GM12878 (cell line): ENCODE data around the gene TTC23L. TPM values are rescaled to one million over a fixed set of nuclear protein-coding genes. Genes with fewer than 3 reads are reported as not detected.

Source experiments
- ATAC-seq: fragments of 200-7000 bp; cut with Tn5 transposase; 3 replicates; pipeline ENCODE4 v1.9.1; 2020; ENCODE audit warnings: mild to moderate bottlenecking, moderate library complexity
- BruUV-seq: library from RNA; stranded (reverse); fragments of 400-500 nt; replicated peaks from 2 replicates; lab custom pipeline; 2021; lab: Mats Ljungman, UMichigan
- CTCF ChIA-PET: fragments of 300-600 bp; sonication (Branson Sonifier 250); formaldehyde crosslinking; extraction: SDS; loops from one replicate; lab custom pipeline; 2021; ENCODE audit warnings: inconsistent platforms; lab: Yijun Ruan, JAX
- POLR2A ChIA-PET: fragments of 350-600 bp; formaldehyde crosslinking; extraction: SDS; loops from one replicate; lab custom pipeline; 2021; ENCODE audit warnings: inconsistent platforms; lab: Charles Lee
- RAD21 ChIA-PET: fragments of 300-600 bp; sonication (Branson Sonifier 250); formaldehyde crosslinking; loops from one replicate; lab custom pipeline; 2023; ENCODE audit warnings: antibody characterized with exemption; ENCODE audit not compliant: unreplicated experiment; lab: Charles Lee
- SMC1A ChIA-PET: fragments of 300-600 bp; sonication (Branson Sonifier 250); formaldehyde crosslinking; loops from one replicate; lab custom pipeline; 2023; ENCODE audit not compliant: unreplicated experiment, uncharacterized antibody; lab: Charles Lee
- DNase-seq: peaks from one replicate; pipeline ENCODE4 v3.0.0-alpha.2; 2011; ENCODE audit warnings: low read depth, low spot score
- FAIRE-seq: peaks from 3 replicates; lab custom pipeline; 2011; peaks lifted over from hg19 to GRCh38; lab: Jason Lieb, UNC
- H2AFZ ChIP-seq: 2 replicates; pipeline ENCODE4 v1.6.0; 2011; ENCODE audit warnings: low read depth, low read length, control low read depth; ENCODE audit not compliant: control insufficient read depth
- H3K27ac ChIP-seq: 2 replicates; pipeline ENCODE4 v1.5.1; 2011; ENCODE audit warnings: control low read depth; ENCODE audit not compliant: control insufficient read depth, insufficient read depth
- H3K27me3 ChIP-seq, 2 experiments: replicated peaks in 1 of 2; 2 replicates each; pipeline versions ENCODE4 v1.6.0 to v1.6.1; 2011; ENCODE audit warnings: low read length in 1 of 2; ENCODE audit not compliant: control insufficient read depth in 2 of 2, insufficient read depth in 2 of 2
- H3K36me3 ChIP-seq, 2 experiments: 2 replicates each; pipeline ENCODE4 v1.5.1; 2011; ENCODE audit warnings: low read length in 1 of 2; ENCODE audit not compliant: control insufficient read depth in 2 of 2, insufficient read depth in 2 of 2
- H3K4me1 ChIP-seq: 2 replicates; pipeline ENCODE4 v1.6.1; 2011; ENCODE audit warnings: mild to moderate bottlenecking, low read length, moderate library complexity, mixed read lengths; ENCODE audit not compliant: control insufficient read depth, insufficient read depth
- H3K4me2 ChIP-seq: 2 replicates; pipeline ENCODE4 v1.6.0; 2011; ENCODE audit warnings: control low read depth; ENCODE audit not compliant: control insufficient read depth, insufficient read depth
- H3K4me3 ChIP-seq: fragments of 200-600 bp; sonication (generic); 2 replicates; pipeline ENCODE4 v1.5.1; 2016
- H3K79me2 ChIP-seq: 2 replicates; pipeline ENCODE4 v1.6.0; 2011; ENCODE audit warnings: low read length; ENCODE audit not compliant: control insufficient read depth, insufficient read depth
- H3K9ac ChIP-seq: 2 replicates; pipeline ENCODE4 v1.8.0; 2011; ENCODE audit warnings: low read length, control low read depth, mixed read lengths; ENCODE audit not compliant: control insufficient read depth, insufficient read depth
- H3K9me3 ChIP-seq: replicated peaks from 3 replicates; pipeline ENCODE4 v1.5.1; 2011; ENCODE audit warnings: mild to moderate bottlenecking, low read length; ENCODE audit not compliant: control insufficient read depth, insufficient read depth
- H4K20me1 ChIP-seq: 2 replicates; pipeline ENCODE4 v1.6.0; 2011; ENCODE audit not compliant: control insufficient read depth, insufficient read depth
- CTCF ChIP-seq, 3 experiments: IDR thresholded peaks in 2 of 3; conservative IDR thresholded peaks in 1 of 3; 2 replicates each; pipeline ENCODE4 v1.5.1; 2011; ENCODE audit warnings: low read depth in 3 of 3, low read length in 3 of 3, mild to moderate bottlenecking in 3 of 3, control low read depth in 2 of 3, moderate library complexity in 2 of 3, inconsistent platforms in 1 of 3, mixed read lengths in 1 of 3; ENCODE audit not compliant: control insufficient read depth in 2 of 3, insufficient read depth in 1 of 3; ENCODE audit errors: extremely low read depth in 1 of 3
- E2F4 ChIP-seq: IDR thresholded peaks from 2 replicates; pipeline ENCODE4 v1.6.1; 2012; ENCODE audit warnings: low read depth, low read length, improper control_type of control experiment
- EED ChIP-seq: sonication (generic); IDR thresholded peaks from 2 replicates; pipeline ENCODE4 v1.6.1; 2016; ENCODE audit warnings: antibody characterized with exemption, low read depth
- EP300 ChIP-seq, 2 experiments: fragments of 150-350 bp in 1 of 2; IDR thresholded peaks; 2 replicates each; pipeline ENCODE4 v1.6.1; 2011 to 2012; ENCODE audit warnings: low read depth in 2 of 2, low read length in 2 of 2, borderline replicate concordance in 1 of 2, improper control_type of control experiment in 1 of 2, inconsistent platforms in 1 of 2; ENCODE audit not compliant: control insufficient read depth in 1 of 2
- FOS ChIP-seq: IDR thresholded peaks from 3 replicates; pipeline ENCODE4 v1.6.1; 2011; ENCODE audit warnings: borderline replicate concordance; ENCODE audit not compliant: insufficient read length; ENCODE audit errors: extremely low read depth
- KLF5 ChIP-seq: fragments of 450-650 bp; IDR thresholded peaks from 2 replicates; pipeline ENCODE4 v1.6.1; 2014; ENCODE audit warnings: mild to moderate bottlenecking; ENCODE audit not compliant: partially characterized antibody
- NRF1 ChIP-seq: conservative IDR thresholded peaks from 2 replicates; pipeline ENCODE4 v1.6.1; 2011; ENCODE audit warnings: mild to moderate bottlenecking, low read depth, low read length, improper control_type of control experiment
- PBX3 ChIP-seq: IDR thresholded peaks from 2 replicates; pipeline ENCODE4 v1.6.1; 2011; ENCODE audit warnings: mild to moderate bottlenecking, low read depth, low read length, moderate library complexity; ENCODE audit not compliant: insufficient replicate concordance
- RUNX3 ChIP-seq: IDR thresholded peaks from 2 replicates; pipeline ENCODE4 v1.6.1; 2012; ENCODE audit warnings: low read length, inconsistent platforms
- STAT3 ChIP-seq: IDR thresholded peaks from 2 replicates; pipeline ENCODE4 v1.6.1; 2011; ENCODE audit warnings: low read depth, low read length, improper control_type of control experiment
- WRNIP1 ChIP-seq: IDR thresholded peaks from 2 replicates; pipeline ENCODE4 v1.6.1; 2011; ENCODE audit warnings: low read depth, low read length, improper control_type of control experiment, borderline replicate concordance
- ZNF687 ChIP-seq: fragments of 450-650 bp; IDR thresholded peaks from 2 replicates; pipeline ENCODE4 v1.6.1; 2017; ENCODE audit warnings: mild to moderate bottlenecking, moderate library complexity
- ZSCAN29 ChIP-seq: fragments of 450-650 bp; IDR thresholded peaks from 2 replicates; pipeline ENCODE4 v1.6.1; 2017; ENCODE audit warnings: mild to moderate bottlenecking, moderate library complexity
- WGBS: methylation state at CpG from one replicate; pipeline ENCODE4 v1.1.6; 2016; ENCODE audit warnings: low lambda C conversion rate; ENCODE audit not compliant: insufficient replicate concordance, insufficient coverage; ENCODE audit errors: missing lambda C conversion rate; 5-methylcytosine and 5-hydroxymethylcytosine counted together
- in situ Hi-C: fragments of 300-500 bp; cut with MboI; formaldehyde crosslinking; loops from 9 replicates; pipeline ENCODE4 v1.14.3; 2018; ENCODE audit warnings: mixed read lengths
- intact Hi-C: fragments of 100-400 bp; cut with micrococcal nuclease; formaldehyde crosslinking; loops from one replicate; pipeline ENCODE4 v1.14.2; 2022; ENCODE audit not compliant: unreplicated experiment
- polyA plus RNA-seq, 11 experiments: library from polyadenylated mRNA; depleted of rRNA in 4 of 11; unstranded in 6 of 11; stranded (reverse) in 5 of 11; fragments of >200 nt; fragmentation: Nextera tagmentation in 4 of 11; fragmentation: Illumina TruSeq in 1 of 11; extraction: Ambion mirVana in 4 of 11; extraction: Trizol in 1 of 11; gene quantifications; 1 replicate in 1 of 11; 2 replicates in 10 of 11; pipeline versions ENCODE4 v1.2.1 to v1.2.3, GENCODE V29; 2011 to 2016; ENCODE audit warnings: inconsistent platforms in 2 of 11, missing spikeins in 2 of 11, low read depth in 1 of 11
- total RNA-seq, 4 experiments: library from RNA; depleted of rRNA in 3 of 4; stranded (reverse); fragments of >200 nt in 3 of 4; fragmentation: Illumina TruSeq in 1 of 4; extraction: Trizol in 1 of 4; gene quantifications; 2 replicates each; pipeline versions ENCODE4 v1.2.1 to v1.2.3, GENCODE V29; 2013 to 2021

The TTC23L gene
- total and polyA plus RNA-seq, 10 of the 15 experiments (the other 5 are each of a cell fraction or from before 2014, with no cell fraction given), result 0.09 to 0.34 TPM; not detected in 8

- TF ChIP-seq ZNF687 (no peak), WRNIP1 (no peak), RUNX3 (no peak), PBX3 (no peak)
These were observed 28.7 kb downstream of the TTC23L start (continued) for GRCh38 chr5:34867660-34868059.

- ChIA-PET POLR2A (no interaction called here), CTCF (interaction anchor here (0.6 to 1.7 kb wide), 2 partner anchors 30 to 200 kb away, joined by 4 read pairs; no protein-coding TSS in a partner anchor), RAD21 (no interaction called here), SMC1A (interaction anchor here (0.8 to 1.7 kb wide), 2 partner anchors 25 to 27 kb away, joined by 3 read pairs; no protein-coding TSS in a partner anchor)
- no peaks in the 10 kb centered on the region for H3K79me2 ChIP-seq
- no peak overlapping the region for H3K4me2 ChIP-seq
- in situ Hi-C loops (loop anchor here (25.0 kb wide), 1 partner anchor 681 kb away; no protein-coding TSS in a partner anchor), intact Hi-C loops (no loop called here)
- H3K9ac ChIP-seq, result no peak overlapping the region
- FAIRE-seq (no peak), ATAC-seq (no peak), DNase-seq (no peak)
- H3K9me3 ChIP-seq, result no peaks in the 10 kb centered on the region
- 95% methylated on average over 1 of the region's 1 CpG for WGBS
- no peak overlapping the region for H2AFZ ChIP-seq
- H3K4me3 ChIP-seq, result no peak overlapping the region
- H3K27ac ChIP-seq, result no peak overlapping the region
- BruUV-seq, result no TSS peak
- H3K4me1 ChIP-seq, result no peaks in the 10 kb centered on the region
- no peaks in the 10 kb centered on the region for H4K20me1 ChIP-seq
- H3K36me3 ChIP-seq, result no peaks in the 10 kb centered on the region
- H3K27me3 ChIP-seq, result no peaks in the 10 kb centered on the region
- no peak for TF ChIP-seq CTCF (IDR thresholded peaks at IDR 0.05 in 2 of 3, conservative IDR thresholded peaks at IDR 0.05 in 1 of 3; ENCODE audit: control insufficient read depth in 2 of 3, extremely low read depth in 1 of 3, insufficient read depth in 1 of 3, low read depth in 3 of 3, low read length in 3 of 3)
- no peak for TF ChIP-seq STAT3
- TF ChIP-seq E2F4, result no peak
- TF ChIP-seq ZSCAN29, result no peak
- TF ChIP-seq EED, result no peak
- no peak for TF ChIP-seq KLF5
- TF ChIP-seq FOS, result no peak
- TF ChIP-seq EP300 (IDR thresholded peaks at IDR 0.05; ENCODE audit: borderline replicate concordance in 1 of 2, control insufficient read depth in 1 of 2, low read depth in 2 of 2, low read length in 2 of 2), result no peak
- TF ChIP-seq NRF1, result no peak
These were observed 29.8 kb downstream of the TTC23L start for GRCh38 chr5:34868791-34869190.
